GM18499 (cell line): ENCODE measurements around the gene CRB3.

Source experiments
- ATAC-seq: cut with Tn5 transposase; IDR thresholded peaks from one replicate; pipeline ENCODE4 v1.9.1; 2021; ENCODE audit warnings: moderate number of reproducible peaks; ENCODE audit not compliant: insufficient read depth, unreplicated experiment

Gene CRB3

GRCh38 chr19:6431891-6432290, 32.2 kb upstream of the CRB3 start:
- no peak for ATAC-seq

DNA sequence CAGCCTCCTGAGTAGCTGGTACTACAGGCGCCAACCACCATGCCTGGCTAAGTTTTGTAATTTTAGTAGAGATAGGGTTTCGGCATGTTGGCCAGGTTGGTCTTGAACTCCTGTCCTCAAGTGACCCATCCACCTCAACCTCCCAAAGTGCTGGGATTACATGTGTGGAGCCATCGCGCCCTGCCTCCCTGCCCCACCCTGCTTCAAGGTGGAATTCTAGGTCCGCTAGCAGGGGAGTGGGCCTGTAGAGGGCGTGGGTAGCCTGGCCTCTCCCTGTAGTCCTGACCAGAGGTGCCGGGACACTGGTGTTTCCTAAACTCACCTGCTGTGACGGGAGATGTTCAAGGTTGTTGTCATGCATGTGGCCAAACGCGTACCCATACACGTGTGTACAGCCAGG, 30.9 kb upstream of the CRB3 start:
- no peak for ATAC-seq

GRCh38 chr19:6433663-6434062, 30.4 kb upstream of the CRB3 start, which contains the start of gene SLC25A41:
TSS of gene SLC25A41 (minus strand) at chr19:6433763. CDS start at chr19:6433693, 70 bp downstream.
- no peak for ATAC-seq

GRCh38 chr19:6439743-6440142, 24.3 kb upstream of the CRB3 start:
- no peak for ATAC-seq

DNA sequence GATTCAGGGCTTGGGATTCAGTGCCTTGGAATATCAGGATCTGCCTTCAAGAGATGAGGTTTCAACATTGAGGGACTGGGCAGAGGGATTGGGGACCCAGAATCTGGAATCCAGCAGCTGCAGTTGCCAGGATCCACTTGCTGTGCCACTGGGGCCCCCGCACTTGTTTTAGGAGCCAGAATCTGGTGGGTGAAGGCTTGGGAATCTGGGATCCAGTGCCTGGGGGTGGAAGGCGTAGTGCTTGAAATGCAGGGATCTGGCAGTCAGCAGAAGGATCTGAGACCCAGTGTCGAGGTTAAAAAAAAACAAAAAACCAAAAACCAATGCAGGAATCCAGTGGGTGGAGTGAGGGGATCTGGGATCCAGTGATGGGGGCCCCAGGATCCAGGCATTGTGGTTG, 23.2 kb upstream of the CRB3 start:
- no peak for ATAC-seq

DNA sequence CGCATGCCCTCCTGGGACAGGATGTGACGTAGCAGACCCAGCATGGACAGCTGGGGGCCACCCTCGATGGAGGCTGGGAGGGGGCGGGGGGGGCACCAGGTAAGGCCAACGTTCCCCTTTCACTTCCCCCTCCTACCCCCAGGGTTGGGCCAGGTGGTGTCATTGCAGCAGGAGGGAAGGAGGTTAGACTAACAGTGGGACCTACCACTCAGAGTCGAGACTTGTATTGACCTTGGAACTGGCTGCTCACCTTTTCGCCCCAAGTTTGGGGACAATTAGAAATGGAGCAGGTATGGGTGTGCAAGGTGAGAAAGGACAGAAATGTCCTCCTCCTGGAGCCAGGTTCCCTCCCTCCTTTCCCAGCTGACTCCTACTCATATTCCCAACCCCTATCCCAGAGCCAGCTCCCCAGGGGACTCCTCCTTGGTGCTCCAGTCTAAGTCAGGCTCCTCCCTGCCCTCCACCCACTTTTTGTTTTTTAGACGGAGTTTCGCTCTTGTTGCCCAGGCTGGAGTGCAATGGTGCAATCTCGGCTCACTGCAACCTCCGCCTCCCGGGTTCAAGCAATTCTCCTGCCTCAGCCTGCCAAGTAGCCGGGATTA, 21.9 kb upstream of the CRB3 start:
- ATAC-seq, result no peak

GRCh38 chr19:6443986-6444385, 20.1 kb upstream of the CRB3 start:
- no peak for ATAC-seq

DNA sequence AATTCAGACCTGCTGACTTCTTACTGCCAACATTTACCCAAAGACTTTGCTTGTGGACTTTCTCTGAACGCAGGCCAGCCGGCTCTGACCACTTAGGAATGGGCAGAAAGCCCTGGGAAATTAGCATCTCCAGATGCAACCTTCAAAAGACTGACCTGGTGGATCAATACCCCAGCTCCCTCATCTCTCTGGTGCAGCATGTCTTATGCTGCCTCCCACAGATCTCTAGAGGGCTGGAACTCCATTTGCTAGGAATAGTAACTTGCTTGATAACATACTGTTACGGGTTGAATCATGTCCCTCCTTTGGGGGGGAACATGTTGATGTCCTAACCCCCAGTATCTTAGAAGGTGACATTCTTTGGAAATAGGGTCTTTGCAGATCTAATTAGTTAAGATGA, 17.6 kb upstream of the CRB3 start:
- no peak for ATAC-seq

DNA sequence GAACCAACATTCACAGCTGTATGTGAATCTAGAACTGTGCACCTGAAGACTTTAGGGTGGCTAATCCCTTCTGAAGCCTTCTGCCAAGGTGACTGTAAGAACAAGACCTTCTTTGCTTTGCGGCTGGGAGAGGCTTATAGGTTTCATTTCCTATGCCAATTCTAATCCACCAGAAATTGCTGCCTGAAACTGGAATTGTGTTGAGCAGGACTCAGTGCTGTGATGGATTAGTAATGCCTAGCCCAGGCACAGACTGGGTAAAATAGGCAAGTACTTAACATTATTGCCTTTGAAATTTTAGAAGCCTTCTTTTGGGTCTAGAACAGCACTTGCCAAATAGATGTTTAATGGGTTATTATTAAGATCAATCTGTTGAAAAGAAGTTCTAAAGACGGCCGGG, 16.0 kb upstream of the CRB3 start:
- no peak for ATAC-seq

DNA sequence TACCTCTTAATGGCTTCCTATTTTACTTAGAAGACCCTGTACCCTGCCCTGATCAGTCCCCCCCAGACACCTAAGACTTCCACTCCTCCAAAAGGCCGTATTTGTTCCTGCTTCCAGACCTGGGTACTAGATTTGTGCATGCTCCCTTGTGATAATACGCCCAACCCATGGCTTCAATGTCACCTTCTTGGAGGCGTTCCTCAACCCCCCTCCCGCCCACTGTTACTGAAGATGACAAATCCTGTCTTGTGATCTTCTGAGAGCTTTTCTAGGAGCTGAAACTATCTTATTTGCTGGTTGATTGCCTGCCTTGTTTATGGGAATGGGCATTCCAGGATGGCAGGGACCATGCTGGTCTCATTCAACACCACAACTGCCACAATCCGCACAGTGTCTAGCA, 13.9 kb upstream of the CRB3 start:
- ATAC-seq, result no peak

DNA sequence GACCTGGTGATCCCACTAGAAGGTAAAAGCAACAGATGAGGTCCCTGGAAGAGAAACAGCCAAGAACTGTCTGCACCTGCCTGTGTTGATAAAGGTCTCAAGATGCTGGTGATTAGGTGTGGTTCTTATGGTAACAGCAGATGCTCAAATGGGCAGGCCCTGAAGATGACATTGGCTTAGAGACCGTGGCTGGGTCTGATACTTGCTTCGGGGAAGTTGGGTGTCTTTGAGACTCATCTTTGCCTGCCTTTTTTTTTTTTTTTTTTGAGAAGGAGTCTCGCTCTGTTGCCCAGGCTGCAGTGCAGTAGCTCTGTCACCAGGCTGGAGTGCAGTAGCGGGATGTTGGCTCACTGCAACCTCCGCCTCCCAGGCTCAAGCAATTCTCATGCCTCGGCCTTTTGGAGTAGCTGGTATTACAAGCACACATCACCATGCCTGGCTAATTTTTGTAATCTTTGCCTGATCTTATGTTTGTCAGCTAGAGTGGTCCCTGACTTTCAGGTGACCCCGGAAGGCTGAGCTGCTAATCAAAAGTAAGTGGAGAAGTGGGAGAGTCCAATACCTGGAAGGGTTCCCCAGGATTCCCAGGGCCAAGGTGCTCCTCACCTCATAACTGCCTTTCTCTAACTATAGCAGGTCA, 12.4 kb upstream of the CRB3 start:
- no peak for ATAC-seq

DNA sequence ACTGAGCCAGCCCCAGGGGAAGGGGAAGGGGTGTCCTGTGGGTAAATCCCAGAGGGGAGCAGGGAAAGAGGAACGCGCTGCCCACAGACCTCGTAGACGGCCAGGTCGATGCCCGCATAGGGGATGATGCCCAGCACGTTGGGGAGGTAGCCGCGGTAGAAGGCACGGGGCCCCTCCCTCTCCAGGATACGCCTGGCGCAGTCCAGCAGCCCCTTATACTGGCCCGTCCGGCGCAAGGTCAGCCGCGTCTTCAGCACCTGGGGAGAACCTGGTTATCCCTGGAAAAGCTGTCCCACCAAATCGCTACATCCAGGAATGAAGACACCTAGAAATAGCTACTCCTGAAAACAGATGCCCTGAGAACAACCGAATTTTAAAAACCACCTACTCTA, 11.9 kb upstream of the CRB3 start:
- no peak for ATAC-seq

GRCh38 chr19:6452899-6453298, 11.2 kb upstream of the CRB3 start:
- ATAC-seq, result no peak

DNA sequence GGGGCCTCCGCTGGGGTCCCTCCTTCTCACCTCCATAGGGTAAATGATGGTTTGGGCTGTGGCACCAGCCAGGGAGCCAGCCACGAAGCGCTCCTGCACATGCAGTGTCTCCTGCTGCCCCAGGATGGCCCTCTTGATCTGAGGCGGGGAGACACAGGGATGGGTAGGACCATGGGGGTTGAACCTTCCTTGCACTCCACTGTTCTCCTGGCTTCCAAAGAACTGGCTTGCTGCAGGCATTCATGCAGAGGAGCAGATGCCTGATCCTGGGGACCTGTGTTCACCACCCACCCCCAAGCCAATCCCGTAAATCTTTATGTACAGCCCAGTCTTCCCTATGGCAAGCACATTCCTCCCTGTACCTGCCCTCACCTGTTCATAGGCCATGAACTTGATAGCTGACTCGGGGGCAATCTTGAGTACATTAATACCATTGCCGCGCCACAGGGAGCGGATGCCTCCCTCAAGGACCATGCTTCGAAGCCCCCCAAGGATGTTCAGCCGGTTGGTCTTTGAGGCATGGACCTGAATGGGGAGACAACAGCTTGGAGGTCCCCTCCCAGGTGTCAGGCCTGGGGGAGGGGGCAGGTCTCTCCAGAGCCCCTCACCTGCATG, 10.0 kb upstream of the CRB3 start:
- ATAC-seq, result no peak

DNA sequence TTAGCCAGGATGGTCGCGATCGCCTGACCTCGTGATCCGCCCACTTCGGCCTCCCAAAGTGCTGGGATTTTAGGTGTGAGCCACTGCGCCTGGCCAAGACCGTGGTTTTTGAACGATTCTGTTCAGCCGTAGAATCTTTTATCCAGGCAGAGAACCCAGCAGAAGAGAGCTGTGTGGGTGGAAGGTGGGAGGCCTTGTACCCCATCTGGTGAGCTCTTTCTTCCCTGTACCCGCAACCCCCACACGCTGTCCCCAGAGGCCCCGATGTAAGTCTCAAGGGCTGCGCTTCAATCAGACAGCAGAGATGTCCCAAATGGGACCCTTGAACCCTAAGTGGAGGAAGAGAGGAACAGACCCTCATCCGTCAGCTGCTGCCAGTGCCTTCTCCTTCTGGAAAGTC, 8.1 kb upstream of the CRB3 start:
- ATAC-seq, result no peak

DNA sequence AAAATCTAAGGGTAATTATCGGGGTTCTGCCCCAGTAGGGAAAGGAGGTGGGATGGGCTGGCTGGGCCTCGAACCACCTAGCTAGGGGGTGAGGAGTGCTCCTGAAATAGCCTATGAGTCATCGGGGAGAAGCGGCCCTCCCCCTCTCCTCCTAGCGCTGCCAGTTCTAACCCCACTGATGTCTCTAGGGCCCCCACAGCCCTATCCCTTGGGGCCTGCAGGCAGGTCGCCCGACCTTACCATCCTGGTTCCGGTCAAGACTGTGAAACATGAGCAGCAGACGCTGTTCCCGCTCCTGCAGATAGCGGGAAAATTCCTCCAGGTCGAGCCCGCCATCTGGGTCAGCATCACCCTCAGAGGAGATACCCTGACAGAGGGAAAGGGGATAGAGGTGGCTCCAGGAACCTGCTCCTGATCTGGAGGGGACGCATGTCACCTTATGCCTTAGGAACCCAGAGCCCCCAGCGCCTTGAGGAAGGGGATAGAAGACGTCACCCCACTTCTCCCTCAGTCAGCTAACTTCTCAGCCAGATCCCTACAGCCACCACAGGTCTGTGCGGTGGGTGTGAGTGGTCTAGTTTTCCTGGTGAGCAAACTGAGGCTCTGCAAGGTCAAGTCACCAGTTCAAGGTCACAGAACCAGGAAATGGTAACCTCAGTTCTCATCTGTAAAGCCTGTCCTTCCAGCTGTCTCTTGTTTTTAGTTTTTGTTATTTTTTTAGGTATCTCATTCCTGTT, 5.9 kb upstream of the CRB3 start:
- ATAC-seq, result no peak

DNA sequence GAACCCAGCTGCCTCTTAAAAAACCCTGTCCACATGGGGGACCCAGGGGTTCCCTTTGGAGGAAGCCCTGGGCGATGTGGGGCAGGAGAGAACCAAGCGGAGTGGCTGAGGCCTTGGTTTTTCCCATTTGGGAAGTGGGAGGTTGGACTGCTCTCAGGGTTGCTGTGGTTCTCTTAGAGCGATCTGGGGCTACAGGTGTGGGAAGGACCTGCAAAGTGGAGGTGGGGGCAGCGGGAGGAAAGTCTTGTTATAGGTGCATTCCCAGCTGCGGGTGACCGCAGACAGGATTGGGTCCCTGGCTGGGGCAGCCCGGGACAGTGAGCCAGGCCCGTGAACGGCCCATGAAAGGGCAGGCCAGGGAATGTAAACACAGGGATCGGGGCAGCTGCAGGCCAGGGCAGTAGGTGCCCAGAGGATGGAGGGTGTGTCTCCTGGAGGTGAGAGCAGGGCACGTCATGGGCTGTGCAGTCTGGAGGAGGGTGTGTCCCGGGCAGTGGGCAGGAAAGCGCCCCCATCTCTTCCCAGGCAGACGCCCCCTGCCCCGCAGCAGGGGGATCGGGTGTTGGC, 5.3 kb upstream of the CRB3 start:
- ATAC-seq, result no peak

DNA sequence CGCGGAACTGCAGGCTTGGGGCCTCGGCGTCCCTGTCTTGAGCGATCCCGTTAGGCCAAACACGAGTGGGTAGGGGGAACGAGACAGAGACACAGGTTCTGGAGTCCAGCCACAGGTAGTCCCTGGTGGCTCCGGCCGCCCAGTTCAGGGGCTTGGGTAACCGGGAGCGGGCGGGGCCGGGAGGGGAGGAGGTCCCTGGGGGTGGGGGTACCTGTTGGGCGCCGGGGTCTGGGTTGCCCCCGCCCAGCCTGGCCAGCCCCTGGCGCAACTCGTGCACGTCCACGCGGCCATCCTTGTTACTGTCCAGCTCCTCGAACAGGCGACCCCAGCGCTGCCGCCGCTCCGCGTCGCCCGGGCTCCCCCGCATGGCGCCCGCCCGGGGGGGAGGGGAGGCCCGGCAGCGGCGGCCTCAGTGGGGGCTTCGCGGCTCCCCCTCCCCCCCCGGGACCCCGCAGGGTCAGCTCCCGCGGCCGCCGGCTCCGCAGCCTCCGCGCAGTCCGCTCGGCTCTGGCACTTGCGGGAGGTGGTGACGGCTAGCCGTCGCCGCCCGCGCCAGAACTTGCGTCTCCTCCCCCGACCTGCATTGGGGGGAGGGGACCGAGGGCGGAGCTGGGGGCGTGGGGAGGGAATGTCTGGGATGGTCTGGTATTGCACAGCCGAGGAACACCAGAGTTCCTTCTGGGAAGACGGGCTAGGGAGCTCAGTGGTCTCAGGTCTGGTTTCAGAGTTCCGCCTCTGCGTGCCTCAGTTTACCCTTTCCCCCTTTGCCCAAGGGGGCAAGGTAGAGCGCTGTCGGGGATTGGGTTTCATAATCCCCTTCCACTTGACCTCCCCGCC, 4.6 kb upstream of the CRB3 start, which contains the start of gene SLC25A23:
Gene SLC25A23 (minus strand): TSS at position 531 of the 837 bp plus-strand sequence. CDS start 164 bp downstream, at position 367.
- no peak for ATAC-seq

DNA sequence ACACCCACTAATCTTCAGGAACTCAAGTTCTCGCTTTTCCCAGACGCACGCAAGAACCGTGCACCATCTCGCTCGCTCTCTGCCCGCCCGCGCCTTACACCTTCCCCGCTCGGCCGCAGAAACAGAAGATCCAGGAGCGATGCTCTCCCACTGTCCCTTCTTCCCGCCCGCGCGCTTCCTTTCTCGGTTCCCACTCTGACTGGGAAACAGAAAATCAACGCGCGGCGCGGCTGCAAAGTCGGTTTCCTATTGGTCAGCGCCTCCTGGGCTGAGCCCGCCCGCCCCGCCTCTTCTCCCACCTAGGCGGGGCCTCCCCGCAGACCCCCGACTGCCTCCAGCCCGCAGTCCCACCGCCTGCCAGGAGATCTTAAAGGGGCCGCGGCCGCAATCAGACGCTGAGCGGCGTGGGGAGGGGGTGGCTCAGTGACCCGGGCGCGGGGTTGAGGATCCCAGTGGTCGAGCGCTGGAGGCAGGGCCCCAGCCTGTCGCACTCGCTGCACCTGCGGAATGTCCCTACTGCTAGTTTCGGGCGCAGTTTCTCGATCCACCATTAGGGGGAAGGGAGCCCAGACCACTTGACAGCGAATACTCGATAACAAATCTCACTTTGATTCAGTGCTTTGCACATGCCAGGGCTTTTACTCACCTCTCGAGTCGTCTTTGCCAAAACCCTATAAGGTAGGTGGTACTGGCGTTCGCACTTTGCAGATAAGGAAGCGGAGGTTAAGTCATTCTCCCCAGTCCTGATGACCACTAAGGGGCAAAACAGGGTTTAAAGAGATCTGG, 3.8 kb upstream of the CRB3 start:
- peak; percentile 64 for ATAC-seq
